Activated naive CD8-positive, alpha-beta T cell treated with anti-CD3 and anti-CD28 coated beads for 36 hours (primary cell): Measurements from ENCODE around the gene DHTKD1. TPM values are rescaled to one million over a fixed set of nuclear protein-coding genes. Genes with fewer than 3 reads are reported as not detected.
"Not testable (repeated sequence)": the region's sequence is repeated elsewhere in the genome, so short reads cannot be mapped to it uniquely, and the experiment has no call there.

Experiments used
- DNase-seq: peaks from one replicate; pipeline ENCODE4 v3.0.0; 2021
- H3K27ac Mint-ChIP-seq: one replicate; pipeline ENCODE4 v1.8.0; 2022; ENCODE audit warnings: mild to moderate bottlenecking, moderate library complexity, mixed read lengths
- H3K27me3 Mint-ChIP-seq: one replicate; pipeline ENCODE4 v1.8.0; 2022; ENCODE audit warnings: mild to moderate bottlenecking, mixed read lengths
- H3K36me3 Mint-ChIP-seq: one replicate; pipeline ENCODE4 v1.8.0; 2021; ENCODE audit warnings: mild to moderate bottlenecking, mixed read lengths
- H3K4me1 Mint-ChIP-seq: one replicate; pipeline ENCODE4 v1.8.0; 2021; ENCODE audit warnings: mixed read lengths
- H3K4me3 Mint-ChIP-seq: one replicate; pipeline ENCODE4 v1.8.0; 2022; ENCODE audit warnings: mild to moderate bottlenecking, moderate library complexity, mixed read lengths
- H3K9me3 Mint-ChIP-seq: one replicate; pipeline ENCODE4 v1.8.0; 2022; ENCODE audit warnings: mixed read lengths
- total RNA-seq, 2 experiments: library from RNA; stranded (reverse); gene quantifications; one replicate each; pipeline ENCODE4 v1.2.3, GENCODE V29; 2021

DHTKD1 gene
- total RNA-seq, 2 experiments from 2014 or later = 10.4 TPM

GRCh38 chr10:12156367-12157123 lies 87.8 kb downstream of the DHTKD1 start:
- Mint-ChIP-seq H3K4me3 (no peak overlapping the region), H3K27me3 (no peaks in the 10 kb centered on the region), H3K4me1 (no peaks in the 10 kb centered on the region), H3K36me3 (peaks cover 6% of the 10 kb centered on the region), H3K9me3 (no peaks in the 10 kb centered on the region), H3K27ac (no peak overlapping the region)
- DNase-seq = no peak

DNA sequence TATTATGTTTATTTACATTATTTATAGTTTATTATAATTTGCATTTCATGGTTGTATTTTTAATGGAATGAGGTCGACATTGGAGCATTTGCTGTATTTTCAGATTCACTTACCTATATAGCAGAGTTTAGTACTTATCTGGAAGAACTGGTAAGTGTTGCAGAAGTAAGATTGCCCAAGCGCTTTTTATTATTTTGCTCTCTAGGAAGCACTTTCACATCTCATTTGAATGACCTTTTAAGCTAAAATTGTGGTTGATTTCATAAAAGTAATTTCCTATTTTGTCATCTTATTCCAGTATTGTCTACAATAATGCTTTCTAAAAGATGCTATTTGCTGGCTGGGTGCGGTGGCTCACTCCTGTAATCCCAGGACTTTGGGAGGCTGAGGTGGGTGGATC lies 89.4 kb downstream of the DHTKD1 start:
- Mint-ChIP-seq H3K9me3 (no peaks in the 10 kb centered on the region), H3K27ac (no peak overlapping the region)

GRCh38 chr10:12160664-12161063 lies 91.9 kb downstream of the DHTKD1 start:
- Mint-ChIP-seq H3K9me3 (no peaks in the 10 kb centered on the region), H3K36me3 (peaks cover 11% of the 10 kb centered on the region), H3K27me3 (no peaks in the 10 kb centered on the region), H3K4me3 (no peak overlapping the region), H3K4me1 (no peaks in the 10 kb centered on the region), H3K27ac (no peak overlapping the region)
- DNase-seq = no peak

More for the DNA sequence above, 89.4 kb downstream of the DHTKD1 start:
- Mint-ChIP-seq H3K36me3 (peaks cover 8% of the 10 kb centered on the region), H3K4me3 (no peak overlapping the region), H3K4me1 (no peaks in the 10 kb centered on the region), H3K27me3 (no peaks in the 10 kb centered on the region)
- DNase-seq = no peak

GRCh38 chr10:12162927-12163326 lies 94.2 kb downstream of the DHTKD1 start:
- Mint-ChIP-seq H3K36me3 (peaks cover 10% of the 10 kb centered on the region), H3K9me3 (no peaks in the 10 kb centered on the region), H3K27me3 (no peaks in the 10 kb centered on the region), H3K4me3 (no peak overlapping the region), H3K27ac (no peak overlapping the region), H3K4me1 (no peaks in the 10 kb centered on the region)
- no peak for DNase-seq

DNA sequence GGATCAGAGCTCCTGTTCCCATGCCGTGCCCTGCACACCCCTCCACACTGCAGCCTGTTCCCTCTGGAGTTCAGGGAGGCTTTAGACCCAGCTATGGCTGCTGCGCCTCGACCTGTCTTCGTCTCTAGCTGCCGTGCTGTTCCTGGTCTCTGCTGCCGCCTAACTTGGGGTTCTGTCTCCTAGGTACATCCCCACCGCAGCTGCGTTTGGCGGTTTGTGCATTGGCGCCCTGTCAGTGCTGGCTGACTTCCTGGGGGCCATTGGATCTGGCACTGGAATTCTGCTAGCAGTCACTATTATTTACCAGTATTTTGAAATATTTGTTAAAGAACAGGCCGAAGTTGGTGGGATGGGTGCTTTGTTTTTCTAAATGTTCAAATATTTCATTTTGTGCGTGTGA lies 95.3 kb downstream of the DHTKD1 start:
- H3K9me3 Mint-ChIP-seq = no peaks in the 10 kb centered on the region
- no peak for DNase-seq
- H3K4me1 Mint-ChIP-seq = no peaks in the 10 kb centered on the region
- H3K4me3 Mint-ChIP-seq = no peak overlapping the region
- no peak overlapping the region for H3K27ac Mint-ChIP-seq
- no peaks in the 10 kb centered on the region for H3K27me3 Mint-ChIP-seq
- H3K36me3 Mint-ChIP-seq = peaks cover 10% of the 10 kb centered on the region

GRCh38 chr10:12165036-12165435 lies 96.3 kb downstream of the DHTKD1 start:
- H3K4me3 Mint-ChIP-seq = no peak overlapping the region

DNA sequence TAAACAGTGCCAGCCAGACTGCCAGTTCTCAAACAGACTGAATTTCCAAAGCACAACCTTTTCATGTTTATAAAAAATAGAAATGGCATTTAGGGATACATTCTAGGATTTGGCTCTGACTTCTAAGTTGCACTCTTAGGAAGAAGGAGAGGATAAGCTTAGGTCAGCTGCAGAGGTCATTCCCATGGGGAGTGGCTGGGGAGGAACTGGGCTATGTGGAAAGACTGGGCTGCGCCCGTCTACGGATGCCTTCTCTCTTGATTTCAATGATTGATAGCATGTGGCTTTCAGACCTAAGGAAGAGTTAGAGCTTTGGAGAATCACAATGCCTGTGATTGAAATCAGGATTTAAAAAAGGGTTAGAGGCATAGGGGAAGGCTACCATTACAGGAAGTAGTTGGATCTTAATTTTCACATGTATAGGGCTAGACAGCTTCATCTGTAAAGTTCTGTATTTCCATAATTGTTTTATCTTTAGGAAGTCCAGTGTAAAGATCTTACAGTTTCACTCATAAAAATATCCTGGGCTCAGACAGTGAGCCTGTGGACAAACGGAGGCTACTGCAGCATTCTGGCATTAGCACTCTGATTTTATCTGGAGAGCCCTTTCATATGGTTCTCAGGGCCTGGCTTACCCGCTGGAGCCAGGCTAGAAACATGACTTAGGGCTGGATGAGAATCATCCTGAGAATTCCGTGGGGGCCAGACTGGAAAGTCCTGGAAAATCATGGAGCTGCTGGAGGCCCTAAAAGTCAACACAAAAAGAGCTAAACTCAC lies 97.4 kb downstream of the DHTKD1 start:
- Mint-ChIP-seq H3K27me3 (no peaks in the 10 kb centered on the region), H3K9me3 (no peaks in the 10 kb centered on the region), H3K4me3 (no peak overlapping the region), H3K27ac (no peak overlapping the region), H3K4me1 (no peaks in the 10 kb centered on the region), H3K36me3 (peaks cover 14% of the 10 kb centered on the region)
- no peak for DNase-seq

More at GRCh38 chr10:12165036-12165435, 96.3 kb downstream of the DHTKD1 start:
- H3K27ac Mint-ChIP-seq = no peak overlapping the region
- no peaks in the 10 kb centered on the region for H3K9me3 Mint-ChIP-seq
- no peaks in the 10 kb centered on the region for H3K4me1 Mint-ChIP-seq
- no peaks in the 10 kb centered on the region for H3K27me3 Mint-ChIP-seq
- peaks cover 12% of the 10 kb centered on the region for H3K36me3 Mint-ChIP-seq
- no peak for DNase-seq

DNA sequence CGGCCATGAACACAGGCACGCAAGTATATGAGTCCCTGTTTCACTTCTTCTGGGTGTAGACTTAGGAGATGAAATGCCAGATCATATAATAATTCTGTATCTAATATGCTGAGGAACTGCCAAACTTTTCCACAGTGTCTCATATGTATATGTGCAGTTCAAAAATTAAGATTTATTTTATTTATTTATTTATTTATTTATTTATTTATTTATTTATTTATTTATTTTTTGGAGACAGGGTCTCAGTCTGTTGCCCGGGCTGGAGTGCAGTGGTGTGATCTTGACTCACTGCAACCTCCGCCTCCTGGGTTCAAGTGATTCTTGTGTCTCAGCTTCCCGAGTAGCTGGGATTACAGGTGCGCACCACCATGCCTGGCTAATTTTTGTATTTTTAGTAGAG lies 102.8 kb downstream of the DHTKD1 start:
- H3K4me1 Mint-ChIP-seq, H3K9me3 Mint-ChIP-seq, DNase-seq, H3K27me3 Mint-ChIP-seq, H3K27ac Mint-ChIP-seq, H3K4me3 Mint-ChIP-seq: not testable (repeated sequence)
- H3K36me3 Mint-ChIP-seq = peaks cover 27% of the 10 kb centered on the region

Other genes starting within 250 kb of the DHTKD1 start
- gene PROSER2, start 245.6 kb upstream of the DHTKD1 start, total RNA-seq = 1 to 10 TPM; 1.5 to 2.8 TPM
- gene UPF2, start 26.1 kb upstream of the DHTKD1 start, total RNA-seq = 10 to 100 TPM; 35.8 to 38.2 TPM
- gene SEC61A2, start 60.7 kb downstream of the DHTKD1 start, total RNA-seq = 10 to 100 TPM in 1 of 2 experiments, 1 to 10 TPM in 1; 9.7 to 10.1 TPM
- 100 to 1,000 TPM; 108 to 114 TPM for gene NUDT5, start 126.9 kb downstream of the DHTKD1 start, total RNA-seq
- gene CDC123, start 127.2 kb downstream of the DHTKD1 start, total RNA-seq = 100 to 1,000 TPM; 162 to 170 TPM